Measurements from ENCODE around the gene DDX27.

DDX27 gene

DNA sequence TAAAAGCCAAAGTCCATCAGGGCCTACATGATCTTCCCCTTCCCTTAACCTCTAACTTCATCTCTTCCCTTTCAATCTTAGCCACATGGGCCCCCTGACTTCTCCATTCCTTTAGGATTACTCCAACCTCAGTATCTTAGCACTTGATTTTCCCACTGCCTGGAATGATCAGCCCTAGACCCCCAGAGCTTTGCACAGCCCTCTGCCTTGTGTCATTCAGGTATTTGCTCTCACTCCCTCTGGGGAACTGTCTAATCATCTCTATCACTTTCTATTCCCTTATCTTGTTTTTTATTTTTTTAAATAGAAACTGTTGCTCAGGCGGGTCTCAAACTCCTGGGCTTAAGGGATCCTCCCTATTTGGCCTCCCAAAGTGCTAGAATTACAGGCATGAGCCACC, 72.0 kb downstream of the DDX27 start:
- DNase-seq = no peak

DNA sequence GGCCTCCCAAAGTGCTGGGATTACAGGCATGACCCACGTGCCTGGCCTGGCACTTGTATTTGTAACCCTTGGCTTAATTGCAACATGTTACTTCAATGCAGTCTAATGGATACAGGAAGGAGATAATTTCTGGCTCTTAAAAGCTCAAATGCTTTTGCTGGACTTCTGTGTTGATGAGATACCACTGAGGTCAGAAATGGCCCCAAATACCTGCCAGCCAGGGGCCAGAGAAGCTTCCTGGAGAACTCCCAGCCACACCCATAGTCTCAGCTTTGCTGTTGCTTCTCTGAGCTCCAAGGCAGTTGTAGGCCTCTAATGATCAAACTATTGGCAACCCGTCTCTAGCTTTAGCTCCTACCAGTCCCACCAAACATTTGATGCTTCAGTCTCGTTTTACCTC, 72.8 kb downstream of the DDX27 start:
- no peak for DNase-seq

DNA sequence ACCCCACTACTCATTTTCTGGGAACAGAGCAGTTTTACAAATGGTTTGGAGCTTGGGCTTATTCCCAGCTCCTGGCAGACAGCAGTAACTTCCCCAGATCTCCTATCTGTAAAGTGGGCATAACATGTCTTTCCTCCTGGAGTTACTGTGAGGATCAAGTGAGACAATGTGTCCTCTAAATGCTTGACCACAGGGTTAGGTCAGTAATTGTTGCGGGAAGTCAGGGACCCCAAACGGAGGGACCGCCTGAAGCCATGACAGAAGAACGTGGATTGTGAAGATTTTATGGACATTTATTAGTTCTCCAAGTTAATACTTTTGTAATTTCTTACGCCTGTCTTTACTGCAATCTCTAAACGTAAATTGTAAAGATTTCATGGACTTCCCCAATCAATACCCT, 73.9 kb downstream of the DDX27 start:
- no peak for DNase-seq

All from C1 segment of cervical spinal cord (tissue), 14 donors.